Glomerular visceral epithelial cell (primary cell): ENCODE results near the gene PARD6B.
A peak's percentile ranks its signal among the peaks of the same experiment; 100 is the strongest.
"Not testable (repeated sequence)": the region's sequence is repeated elsewhere in the genome, so short reads cannot be mapped to it uniquely, and the experiment has no call there.

ENCODE experiments used
- DNase-seq: peaks from one replicate; pipeline ENCODE4 v3.0.0-alpha.2; 2016; ENCODE audit errors: extremely low spot score

PARD6B gene

GRCh38 chr20:50774515-50774914 is 43.1 kb downstream of the PARD6B start:
- DNase-seq, result no peak

- DNase-seq, result no peak
Observed at GRCh38 chr20:50776122-50776817, 44.9 kb downstream of the PARD6B start.

- no peak for DNase-seq
Observed at GRCh38 chr20:50777373-50777772, 46.0 kb downstream of the PARD6B start.

GRCh38 chr20:50778994-50779393 is 47.6 kb downstream of the PARD6B start:
- not testable (repeated sequence) for DNase-seq

- DNase-seq, result no peak
Observed at GRCh38 chr20:50783390-50783789, 52.0 kb downstream of the PARD6B start.

- no peak for DNase-seq
Observed at GRCh38 chr20:50783903-50784302, 52.5 kb downstream of the PARD6B start.

- DNase-seq, result no peak
Observed at GRCh38 chr20:50784464-50784863, 53.1 kb downstream of the PARD6B start.

- no peak for DNase-seq
Observed at GRCh38 chr20:50786703-50787102, 55.3 kb downstream of the PARD6B start.

- no peak for DNase-seq
Observed at GRCh38 chr20:50787181-50787580, 55.8 kb downstream of the PARD6B start.

GRCh38 chr20:50788045-50788991 is 56.9 kb downstream of the PARD6B start:
- DNase-seq, result peak; percentile 64

- no peak for DNase-seq
Observed at GRCh38 chr20:50789968-50790650, 58.7 kb downstream of the PARD6B start.

- peak; percentile 96 for DNase-seq
Observed at GRCh38 chr20:50790651-50791277, 59.4 kb downstream of the PARD6B start.

- DNase-seq, result no peak
Observed at GRCh38 chr20:50792708-50793574, 61.6 kb downstream of the PARD6B start.

GRCh38 chr20:50793575-50794016 is 62.2 kb downstream of the PARD6B start:
- DNase-seq, result not testable (repeated sequence)

- DNase-seq, result no peak
Observed at GRCh38 chr20:50794181-50794845, 62.9 kb downstream of the PARD6B start.

- peak; percentile 94 for DNase-seq
Observed at GRCh38 chr20:50794846-50795634, 63.7 kb downstream of the PARD6B start, which contains the start of gene BCAS4. BCAS4 (plus strand) TSS chr20:50795061; CDS start chr20:50795084, 23 bp downstream.

GRCh38 chr20:50797142-50797541 is 65.8 kb downstream of the PARD6B start:
- no peak for DNase-seq

GRCh38 chr20:50798650-50799049 is 67.3 kb downstream of the PARD6B start:
- no peak for DNase-seq

GRCh38 chr20:50799176-50799889 is 68.0 kb downstream of the PARD6B start:
- DNase-seq, result no peak
